ENCODE measurements around the gene SH3YL1. TPM values are rescaled to one million over a fixed set of nuclear protein-coding genes. Genes with fewer than 3 reads are reported as not detected.
A peak's percentile ranks its signal among the peaks of the same experiment; 100 is the strongest.

Gene SH3YL1
- total and polyA plus RNA-seq, 4 donors: 6.4 to 19.2 (median 13.9) TPM

- TF ChIP-seq CTCF (IDR thresholded peaks at IDR 0.05; ENCODE audit: low read depth, low read length, missing input control): no peak
- no peak for TF ChIP-seq JUND (IDR thresholded peaks at IDR 0.05)
- TF ChIP-seq GABPA (IDR thresholded peaks at IDR 0.05 in 1 of 2, conservative IDR thresholded peaks at IDR 0.05 in 1 of 2): no peak
- no peak for TF ChIP-seq MAX (IDR thresholded peaks at IDR 0.05)
These were observed 24.3 kb upstream of the SH3YL1 start, which contains the start of gene ALKAL2 (continued) for GRCh38 chr2:287911-288757.

GRCh38 chr2:287471-287885 is 23.6 kb upstream of the SH3YL1 start:
- Histone ChIP-seq H3K9ac (ENCODE audit: low read depth in 1 of 2, low read length in 2 of 2) (no peak overlapping the region), H3K4me1 (ENCODE audit: control insufficient read depth in 4 of 4, insufficient read depth in 4 of 4, low read length in 3 of 4) (peaks cover 13 to 26% (median 18%) of the 10 kb centered on the region in 4 donors), H3K4me3 (ENCODE audit: low read depth in 1 of 3, low read length in 3 of 3) (peak overlapping the region in 1 of 3 donors; percentile 79), H3K36me3 (ENCODE audit: control insufficient read depth in 4 of 4, insufficient read depth in 3 of 4, low read depth in 1 of 4, low read length in 3 of 4) (no peaks in the 10 kb centered on the region), H3K27me3 (ENCODE audit: control insufficient read depth in 4 of 4, insufficient read depth in 4 of 4, low read length in 3 of 4) (peaks cover 0 to 8% (median 2%) of the 10 kb centered on the region in 4 donors), H3K9me3 (ENCODE audit: control insufficient read depth in 4 of 4, low read length in 3 of 4) (no peaks in the 10 kb centered on the region), H3K27ac (ENCODE audit: low read depth in 1 of 2, low read length in 2 of 2) (no peak overlapping the region)
- DNase-seq (ENCODE audit: low spot score): no peak
- WGBS: 3% methylated on average over 46 of the region's 46 CpGs
- no peak for TF ChIP-seq ATF3 (IDR thresholded peaks at IDR 0.05)
- TF ChIP-seq YY1 (IDR thresholded peaks at IDR 0.05): no peak
- no peak for TF ChIP-seq JUND (IDR thresholded peaks at IDR 0.05)
- TF ChIP-seq REST (IDR thresholded peaks at IDR 0.05): no peak
- TF ChIP-seq HNF4G (IDR thresholded peaks at IDR 0.05): no peak
- no peak for TF ChIP-seq HNF4A (conservative IDR thresholded peaks at IDR 0.05)

- Histone ChIP-seq H3K27ac (ENCODE audit: low read depth in 1 of 2, low read length in 2 of 2) (no peak overlapping the region), H3K9me3 (ENCODE audit: control insufficient read depth in 4 of 4, low read length in 3 of 4) (no peaks in the 10 kb centered on the region), H3K36me3 (ENCODE audit: control insufficient read depth in 4 of 4, insufficient read depth in 3 of 4, low read depth in 1 of 4, low read length in 3 of 4) (peaks cover 0 to 2% (median under 1%) of the 10 kb centered on the region in 4 donors), H3K9ac (ENCODE audit: low read depth in 1 of 2, low read length in 2 of 2) (no peak overlapping the region), H3K27me3 (ENCODE audit: control insufficient read depth in 4 of 4, insufficient read depth in 4 of 4, low read length in 3 of 4) (peaks cover 0 to 8% (median 2%) of the 10 kb centered on the region in 4 donors), H3K4me1 (ENCODE audit: control insufficient read depth in 4 of 4, insufficient read depth in 4 of 4, low read length in 3 of 4) (peaks cover 13 to 26% (median 18%) of the 10 kb centered on the region in 4 donors), H3K4me3 (ENCODE audit: low read depth in 1 of 3, low read length in 3 of 3) (peak overlapping the region in 1 of 3 donors; percentile 79)
- 26% methylated on average over 20 of the region's 20 CpGs for WGBS
- DNase-seq (ENCODE audit: low spot score): no peak
- TF ChIP-seq HNF4A (conservative IDR thresholded peaks at IDR 0.05) (no peak), ATF3 (IDR thresholded peaks at IDR 0.05) (no peak), CTCF (IDR thresholded peaks at IDR 0.05; ENCODE audit: low read depth, low read length, missing input control) (no peak), RAD21 (IDR thresholded peaks at IDR 0.05) (no peak), SP1 (IDR thresholded peaks at IDR 0.05) (no peak), YY1 (IDR thresholded peaks at IDR 0.05) (no peak), GABPA (IDR thresholded peaks at IDR 0.05 in 1 of 2, conservative IDR thresholded peaks at IDR 0.05 in 1 of 2) (no peak), REST (IDR thresholded peaks at IDR 0.05) (no peak)
These were observed 23.1 kb upstream of the SH3YL1 start for GRCh38 chr2:286774-287392.

Data from liver (tissue), 9 donors.